NK-92 (cell line): ENCODE measurements around the gene ZSCAN31.
"Not testable (repeated sequence)": the region's sequence is repeated elsewhere in the genome, so short reads cannot be mapped to it uniquely, and the experiment has no call there.

Experiments used
- DNase-seq: peaks from one replicate; lab custom pipeline; 2025; ENCODE audit not compliant: unreplicated experiment; lab: John Stamatoyannopoulos, UW

ZSCAN31 gene

DNA sequence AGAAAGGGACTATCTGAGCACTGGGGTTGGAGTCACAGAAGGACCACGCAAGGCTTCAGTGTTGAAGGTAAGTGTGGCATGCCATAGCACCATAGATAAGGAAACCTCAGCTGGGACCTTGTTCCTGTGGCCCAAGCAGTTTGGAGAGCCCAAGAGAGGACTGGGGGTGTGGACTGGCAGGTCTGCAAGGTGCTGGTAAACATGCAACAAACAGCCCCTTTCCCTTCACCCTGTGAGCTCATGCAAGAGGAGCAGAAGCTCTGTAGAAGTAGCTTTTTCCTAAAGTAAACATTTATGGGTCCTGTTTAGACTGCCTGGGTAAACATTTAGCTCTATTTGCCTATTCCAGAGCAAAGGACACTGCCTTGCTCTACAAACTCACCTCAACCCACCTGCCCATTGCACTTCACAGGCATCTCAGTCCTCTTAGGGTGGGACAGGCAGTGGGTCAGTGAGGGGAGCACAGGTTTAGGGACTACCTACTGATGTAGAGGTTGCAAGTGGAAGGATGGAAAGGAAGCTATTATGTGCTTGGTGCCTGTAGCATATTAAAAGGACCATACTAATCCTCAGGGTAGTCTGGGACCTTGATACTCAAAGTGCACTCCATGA, 12.0 kb downstream of the ZSCAN31 start:
- DNase-seq, result no peak

- no peak for DNase-seq
These were observed 13.3 kb downstream of the ZSCAN31 start for GRCh38 chr6:28322661-28323060.

DNA sequence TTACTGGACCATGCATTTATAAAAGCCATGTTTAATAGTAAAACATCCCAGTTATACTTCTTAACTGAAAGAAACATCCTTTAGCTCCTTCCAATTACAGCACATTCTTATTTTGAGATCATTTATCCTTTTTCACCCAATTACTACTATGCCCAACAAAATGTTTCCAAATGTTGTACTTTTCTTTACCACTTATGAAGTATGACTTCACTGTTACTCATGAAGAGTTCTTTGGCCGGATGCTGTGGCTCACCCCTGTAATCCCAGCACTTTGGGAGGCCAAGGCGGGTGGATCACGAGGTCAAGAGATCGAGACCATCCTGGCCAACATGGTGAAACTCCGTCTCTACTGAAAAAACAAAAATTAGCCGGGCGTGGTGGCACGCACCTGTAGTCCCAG, 18.1 kb downstream of the ZSCAN31 start:
- not testable (repeated sequence) for DNase-seq

DNA sequence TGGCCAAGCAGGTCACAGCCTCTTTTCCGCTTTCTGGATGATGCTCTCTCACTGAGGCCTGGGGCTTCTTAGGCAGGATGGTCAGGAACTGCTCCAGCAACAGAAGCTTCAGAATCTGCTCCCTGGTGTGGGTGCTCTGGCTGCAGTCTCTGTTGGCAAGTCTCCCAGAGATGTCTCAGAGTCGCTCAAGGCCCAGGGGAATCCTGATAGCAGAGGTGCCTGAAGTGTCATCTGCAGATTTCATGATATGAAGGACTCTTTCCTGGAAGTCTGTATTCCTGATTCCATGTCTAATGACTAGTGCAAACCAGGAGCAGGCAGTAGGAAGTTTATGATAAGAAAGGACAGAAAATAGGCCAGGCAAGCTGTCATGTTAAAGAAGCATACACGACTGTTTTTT, 20.3 kb downstream of the ZSCAN31 start:
- no peak for DNase-seq

GRCh38 chr6:28312939-28313338, 23.0 kb downstream of the ZSCAN31 start:
- no peak for DNase-seq

- DNase-seq, result no peak
These were observed 24.7 kb downstream of the ZSCAN31 start for GRCh38 chr6:28311139-28311823.

DNA sequence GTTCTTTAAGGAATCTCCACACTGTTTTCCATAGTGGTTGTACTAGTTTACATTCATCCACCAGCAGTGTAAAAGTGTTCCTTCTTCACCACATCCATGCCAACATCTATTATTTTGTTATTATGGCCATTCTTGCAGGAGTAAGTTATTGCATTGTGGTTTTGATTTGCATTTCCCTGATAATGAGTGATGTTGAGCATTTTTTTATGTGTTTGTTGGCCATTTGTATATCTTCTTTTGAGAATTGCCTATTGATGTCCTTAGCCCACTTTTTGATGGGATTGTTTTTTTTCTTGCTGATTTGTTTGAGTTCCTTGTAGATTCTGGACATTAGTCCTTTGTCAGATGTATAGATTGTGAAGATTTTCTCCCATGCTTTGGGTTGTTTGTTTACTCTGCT, 29.6 kb downstream of the ZSCAN31 start:
- not testable (repeated sequence) for DNase-seq

DNA sequence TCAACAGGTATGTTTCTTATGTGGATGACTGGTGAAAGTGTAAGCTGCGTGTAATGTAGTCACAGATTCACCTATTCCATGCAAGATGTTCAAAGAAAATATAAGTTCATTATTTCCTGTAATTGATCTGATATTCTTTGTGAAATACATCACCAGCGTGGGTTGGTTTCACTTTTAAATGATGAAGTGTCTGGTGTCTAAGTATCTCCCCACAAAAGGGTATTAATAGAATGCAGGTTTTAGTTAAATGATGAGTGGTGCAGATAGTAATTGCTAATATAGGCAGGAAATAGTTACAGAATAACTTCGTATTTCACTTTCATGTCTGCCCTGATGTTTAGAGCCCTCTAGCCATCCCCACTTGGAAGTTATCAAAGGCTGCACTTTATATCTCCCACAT, 32.4 kb downstream of the ZSCAN31 start:
- no peak for DNase-seq

DNA sequence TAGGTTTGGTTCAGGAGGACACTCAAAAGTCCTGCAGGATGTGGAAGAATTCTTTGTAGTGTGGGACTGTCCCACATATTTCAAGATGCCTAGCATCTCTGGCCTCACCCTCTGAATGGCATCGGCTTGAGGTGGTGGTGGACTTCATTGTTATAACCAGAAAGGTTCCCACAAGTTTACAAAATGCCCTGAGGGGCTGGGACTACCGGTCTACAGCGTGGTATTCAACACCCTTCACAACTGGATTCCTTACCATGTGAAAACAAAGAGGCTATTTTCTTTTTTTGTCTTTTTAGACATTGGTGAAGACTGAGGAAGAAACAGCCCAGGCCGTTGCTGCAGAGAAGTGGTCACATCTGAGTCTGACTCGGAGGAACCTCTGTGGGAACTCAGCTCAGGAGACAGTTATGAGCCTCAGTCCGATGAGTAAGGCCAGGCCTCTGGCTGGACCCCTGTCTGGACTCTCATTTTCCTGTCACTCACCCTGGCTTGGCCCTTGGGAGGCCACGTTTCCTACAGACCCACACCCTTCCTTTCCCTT, 39.4 kb downstream of the ZSCAN31 start:
- no peak for DNase-seq

DNA sequence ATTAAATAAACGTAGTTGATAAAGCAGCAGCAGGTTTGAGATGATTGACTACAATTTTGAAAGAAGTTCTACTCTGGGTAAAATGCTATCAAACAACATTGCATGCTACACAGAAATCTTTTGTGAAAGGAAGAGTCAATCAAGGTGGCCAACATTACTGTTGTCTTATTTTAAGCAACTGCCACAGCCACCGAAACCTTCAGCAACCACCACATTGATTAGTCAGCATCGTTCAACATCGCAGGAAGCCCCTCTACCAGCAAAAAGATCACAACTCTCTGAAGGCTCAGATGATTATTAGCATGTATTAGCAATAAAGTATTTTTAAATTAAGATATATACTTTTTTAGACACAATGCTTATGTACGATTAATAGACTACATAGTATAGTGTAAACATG, 40.6 kb downstream of the ZSCAN31 start:
- no peak for DNase-seq

- no peak for DNase-seq
These were observed 44.4 kb downstream of the ZSCAN31 start for GRCh38 chr6:28291573-28291972.

DNA sequence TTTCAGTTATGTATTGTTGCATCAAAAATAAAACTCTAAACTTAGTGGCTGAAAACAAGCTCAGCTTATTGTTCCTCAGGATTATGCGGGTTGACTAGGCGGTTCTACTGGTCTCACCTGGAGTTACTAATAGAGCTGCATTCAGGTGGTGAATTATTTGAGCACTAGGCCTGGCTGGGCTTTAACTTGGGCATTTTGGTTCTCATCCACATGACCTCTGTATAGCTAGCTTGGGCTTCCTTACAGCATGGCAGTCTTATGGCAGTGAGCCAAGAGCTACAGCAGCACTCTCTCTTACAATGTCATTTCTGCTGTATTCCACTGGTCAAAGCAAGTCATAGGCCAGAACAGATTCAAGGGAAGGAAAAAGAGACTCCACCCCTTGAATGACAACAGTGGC, 53.0 kb downstream of the ZSCAN31 start:
- DNase-seq, result no peak

DNA sequence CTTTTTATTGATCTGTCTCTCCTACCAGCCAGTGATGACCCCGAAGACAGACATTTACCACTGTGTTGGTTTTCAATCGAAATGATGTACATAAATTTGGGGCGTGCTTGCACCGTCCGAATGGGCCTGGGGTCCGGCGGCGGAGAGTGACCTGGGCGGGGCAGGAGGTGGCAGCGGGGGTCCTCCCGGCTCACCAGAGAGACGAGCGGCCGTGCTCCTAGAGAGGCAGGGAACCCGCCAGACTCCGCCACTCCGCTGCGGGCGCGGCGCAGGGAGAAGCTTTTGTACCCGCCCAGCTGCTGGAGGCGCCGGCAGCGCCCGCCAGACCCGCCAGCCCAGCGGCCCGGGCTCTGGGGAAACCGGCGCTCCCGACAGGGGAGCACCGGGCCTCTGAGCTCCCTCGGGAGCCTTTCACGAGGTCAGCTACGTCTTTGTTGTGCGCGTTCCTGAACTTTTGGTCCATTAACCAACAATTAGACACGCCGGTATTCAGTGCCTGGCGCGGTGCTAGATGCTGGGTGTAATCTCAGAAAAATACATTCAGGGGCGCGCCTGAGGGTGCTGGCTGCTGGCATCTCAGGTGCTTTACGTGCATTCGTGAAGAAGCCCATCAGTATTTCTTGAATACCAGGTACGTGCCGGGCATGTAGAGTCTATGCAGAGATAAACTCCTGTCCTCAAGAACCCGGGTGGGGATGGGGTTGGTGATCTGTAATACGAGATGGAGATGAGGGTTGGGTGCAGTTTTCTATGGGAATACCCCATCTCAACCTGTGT, 54.5 kb downstream of the ZSCAN31 start, which contains the start of gene PGBD1:
Gene PGBD1, plus strand, starts transcription at position 285 of the 777 bp plus-strand sequence. CDS start 2,242 bp downstream, outside the sequence.
- DNase-seq, result no peak

DNA sequence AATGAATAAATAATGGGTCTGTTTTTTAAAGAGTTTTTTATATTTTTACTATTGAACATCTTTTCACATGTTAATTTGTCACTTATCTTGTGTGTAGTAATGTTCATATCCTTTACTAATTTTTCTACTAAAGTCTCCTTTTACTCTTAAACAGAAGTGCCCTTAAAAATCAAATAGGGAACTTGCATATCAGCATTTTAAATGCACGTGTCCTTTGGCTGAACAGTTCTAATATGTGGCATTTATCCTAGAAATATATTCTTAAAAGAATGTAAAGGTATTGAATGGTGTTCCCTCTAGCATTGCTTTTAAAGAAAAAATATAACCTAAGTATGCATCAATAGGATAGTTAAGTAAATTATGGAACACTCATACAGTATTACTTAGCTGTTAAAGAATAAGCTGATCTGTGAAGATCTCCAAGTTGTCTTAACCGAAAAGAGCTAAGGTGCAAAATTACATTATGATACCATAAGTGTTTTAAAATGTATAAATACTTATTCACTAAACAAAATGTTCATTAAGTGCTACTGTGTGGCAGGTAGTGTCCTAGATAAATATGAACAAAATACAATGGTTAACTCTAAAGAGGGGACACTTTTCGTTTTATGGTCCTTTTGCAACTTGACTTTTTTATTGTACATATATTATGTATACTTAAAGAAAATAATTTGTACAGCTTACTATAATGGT, 55.2 kb downstream of the ZSCAN31 start:
- DNase-seq, result no peak

GRCh38 chr6:28277746-28278145, 58.2 kb downstream of the ZSCAN31 start:
- no peak for DNase-seq

DNA sequence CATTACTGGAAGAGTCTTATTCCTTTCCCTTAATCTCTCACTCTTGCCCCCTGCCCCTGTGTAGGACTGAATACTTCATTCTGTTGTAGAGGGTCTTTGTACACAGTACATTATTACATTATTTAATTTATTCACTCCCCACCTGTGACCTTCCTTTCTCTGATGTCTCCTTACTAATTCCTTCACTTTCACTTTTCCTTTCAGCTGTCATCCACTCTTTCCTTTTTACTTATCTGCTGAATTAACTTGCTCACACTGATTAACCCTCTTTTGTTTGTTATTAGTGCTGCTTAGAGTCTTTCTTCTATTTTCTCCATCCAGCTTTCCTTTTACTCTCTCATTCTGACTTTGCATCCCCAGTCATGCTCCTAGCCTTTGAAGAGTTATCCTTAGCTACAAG, 61.1 kb downstream of the ZSCAN31 start:
- DNase-seq, result no peak
